ENCODE measurements around the gene GCSH. TPM values are rescaled to one million over a fixed set of nuclear protein-coding genes. Genes with fewer than 3 reads are reported as not detected.

The GCSH gene
- total RNA-seq, 1 donor from 2014 or later, result 17.6 TPM

DNA sequence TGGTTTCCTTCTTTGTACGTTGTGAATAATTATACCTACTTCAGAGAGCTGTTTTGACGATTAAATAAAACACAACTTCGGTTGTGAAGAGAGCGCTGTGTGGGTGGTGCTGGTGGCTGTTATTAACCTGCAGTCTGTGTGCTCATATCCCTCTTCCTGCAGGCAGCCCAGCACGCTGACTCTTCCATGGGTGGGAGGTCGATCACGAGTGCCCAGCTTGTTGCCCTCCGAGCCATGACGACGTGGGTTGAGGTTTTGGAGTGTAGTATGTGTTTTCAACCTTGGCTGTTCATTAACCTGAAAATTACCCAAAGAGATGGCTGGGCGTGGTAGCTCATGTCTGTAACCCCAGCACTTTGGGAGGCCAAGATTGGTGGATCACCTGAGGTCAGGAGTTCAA is 11.3 kb upstream of the GCSH start:
- no peaks in the 10 kb centered on the region for H3K27me3 ChIP-seq (ENCODE audit: control insufficient read depth, insufficient read depth, low read length)
- FAIRE-seq (no peak), DNase-seq (ENCODE audit: low read depth) (no peak)
- TF ChIP-seq, protein P1, sequence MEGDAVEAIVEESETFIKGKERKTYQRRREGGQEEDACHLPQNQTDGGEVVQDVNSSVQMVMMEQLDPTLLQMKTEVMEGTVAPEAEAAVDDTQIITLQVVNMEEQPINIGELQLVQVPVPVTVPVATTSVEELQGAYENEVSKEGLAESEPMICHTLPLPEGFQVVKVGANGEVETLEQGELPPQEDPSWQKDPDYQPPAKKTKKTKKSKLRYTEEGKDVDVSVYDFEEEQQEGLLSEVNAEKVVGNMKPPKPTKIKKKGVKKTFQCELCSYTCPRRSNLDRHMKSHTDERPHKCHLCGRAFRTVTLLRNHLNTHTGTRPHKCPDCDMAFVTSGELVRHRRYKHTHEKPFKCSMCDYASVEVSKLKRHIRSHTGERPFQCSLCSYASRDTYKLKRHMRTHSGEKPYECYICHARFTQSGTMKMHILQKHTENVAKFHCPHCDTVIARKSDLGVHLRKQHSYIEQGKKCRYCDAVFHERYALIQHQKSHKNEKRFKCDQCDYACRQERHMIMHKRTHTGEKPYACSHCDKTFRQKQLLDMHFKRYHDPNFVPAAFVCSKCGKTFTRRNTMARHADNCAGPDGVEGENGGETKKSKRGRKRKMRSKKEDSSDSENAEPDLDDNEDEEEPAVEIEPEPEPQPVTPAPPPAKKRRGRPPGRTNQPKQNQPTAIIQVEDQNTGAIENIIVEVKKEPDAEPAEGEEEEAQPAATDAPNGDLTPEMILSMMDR (IDR thresholded peaks at IDR 0.05; ENCODE audit: insufficient read depth, low read length, severe bottlenecking), result no peak
- no peak overlapping the region for H3K4me3 ChIP-seq (ENCODE audit: low read depth, low read length)
- no peaks in the 10 kb centered on the region for H3K36me3 ChIP-seq (ENCODE audit: control insufficient read depth, insufficient read depth, low read length)

DNA sequence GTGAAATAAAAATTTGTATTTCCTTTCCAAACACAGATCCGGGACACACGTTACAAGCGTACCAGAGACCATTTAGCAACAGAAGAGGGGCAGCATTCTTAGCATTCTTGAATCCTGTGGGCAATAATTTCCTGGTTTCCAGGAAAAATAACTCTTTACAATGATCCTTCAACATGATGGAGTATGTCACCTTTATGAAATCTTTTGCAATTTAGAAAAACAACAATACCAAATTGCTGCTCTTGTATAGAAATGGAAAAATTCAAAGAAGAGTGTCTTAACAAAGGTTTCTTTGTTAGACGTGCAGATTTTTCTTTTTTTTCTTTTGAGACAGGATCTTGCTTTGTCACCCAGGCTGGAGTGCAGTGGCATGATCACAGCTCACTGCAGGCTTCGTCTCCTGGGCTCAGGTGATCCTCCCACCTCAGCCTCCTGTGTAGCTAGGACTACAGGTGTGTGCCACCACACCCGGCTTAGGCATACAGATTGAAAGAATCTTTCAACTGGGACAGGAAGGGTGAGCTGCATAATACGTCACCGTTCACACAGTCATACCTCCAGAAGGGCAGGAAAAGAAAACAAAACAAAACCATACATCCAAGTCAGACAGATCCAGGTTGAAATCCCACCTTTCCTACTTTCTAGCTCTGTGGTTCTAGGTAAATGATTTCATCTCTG is 10.8 kb upstream of the GCSH start:
- DNase-seq (ENCODE audit: low read depth) (peak; percentile 25), FAIRE-seq (no peak)
- Histone ChIP-seq H3K27me3 (ENCODE audit: control insufficient read depth, insufficient read depth, low read length) (no peaks in the 10 kb centered on the region), H3K36me3 (ENCODE audit: control insufficient read depth, insufficient read depth, low read length) (no peaks in the 10 kb centered on the region), H3K4me3 (ENCODE audit: low read depth, low read length) (no peak overlapping the region)
- TF ChIP-seq, protein P1 (IDR thresholded peaks at IDR 0.05; ENCODE audit: insufficient read depth, low read length, severe bottlenecking), result no peak

DNA sequence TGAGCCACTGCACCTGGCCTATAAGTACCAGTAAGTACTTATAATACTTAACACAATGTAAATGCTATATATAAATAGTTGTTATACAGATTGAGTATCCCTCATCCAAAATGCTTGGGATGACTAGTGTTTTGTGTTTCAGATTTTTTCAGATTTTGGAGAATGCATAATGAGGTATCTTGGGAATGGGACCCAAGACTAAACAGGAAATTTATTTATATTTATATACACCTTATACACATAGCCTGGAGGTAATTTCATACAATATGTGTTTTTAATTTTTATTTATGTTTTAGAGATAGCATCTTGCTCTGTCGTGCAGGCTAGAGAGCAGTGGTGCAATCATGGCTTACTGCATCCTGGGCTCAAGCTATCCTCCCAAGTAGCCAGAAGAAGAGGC is 9.8 kb upstream of the GCSH start:
- DNase-seq (ENCODE audit: low read depth) (no peak), FAIRE-seq (no peak)
- TF ChIP-seq, protein P1 (IDR thresholded peaks at IDR 0.05; ENCODE audit: insufficient read depth, low read length, severe bottlenecking), result no peak
- no peaks in the 10 kb centered on the region for H3K27me3 ChIP-seq (ENCODE audit: control insufficient read depth, insufficient read depth, low read length)
- H3K4me3 ChIP-seq (ENCODE audit: low read depth, low read length), result no peak overlapping the region
- no peaks in the 10 kb centered on the region for H3K36me3 ChIP-seq (ENCODE audit: control insufficient read depth, insufficient read depth, low read length)

DNA sequence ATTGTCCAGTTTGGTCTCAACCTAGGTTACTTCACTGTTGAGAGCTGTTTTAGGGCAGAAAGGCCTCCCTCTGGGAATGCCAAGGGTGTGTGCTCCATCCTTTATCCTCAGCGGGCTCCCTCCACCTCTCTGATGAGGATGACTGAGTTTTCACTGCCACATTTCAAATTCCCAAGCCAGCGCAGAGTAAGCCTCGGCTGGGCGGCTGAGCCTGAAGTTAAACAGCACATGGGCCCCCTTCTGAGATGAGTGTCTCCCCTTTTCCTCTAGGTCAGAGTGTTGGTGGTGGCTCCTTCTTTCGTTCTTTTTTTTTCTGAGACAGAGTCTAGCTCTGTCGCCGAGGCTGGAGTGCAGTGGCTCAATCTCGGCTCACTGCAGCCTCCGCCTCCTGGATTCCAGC is 5.5 kb upstream of the GCSH start:
- Histone ChIP-seq H3K27me3 (ENCODE audit: control insufficient read depth, insufficient read depth, low read length) (no peaks in the 10 kb centered on the region), H3K4me3 (ENCODE audit: low read depth, low read length) (no peak overlapping the region), H3K36me3 (ENCODE audit: control insufficient read depth, insufficient read depth, low read length) (no peaks in the 10 kb centered on the region)
- DNase-seq (ENCODE audit: low read depth) (no peak), FAIRE-seq (no peak)
- TF ChIP-seq, protein P1 (IDR thresholded peaks at IDR 0.05; ENCODE audit: insufficient read depth, low read length, severe bottlenecking), result no peak

DNA sequence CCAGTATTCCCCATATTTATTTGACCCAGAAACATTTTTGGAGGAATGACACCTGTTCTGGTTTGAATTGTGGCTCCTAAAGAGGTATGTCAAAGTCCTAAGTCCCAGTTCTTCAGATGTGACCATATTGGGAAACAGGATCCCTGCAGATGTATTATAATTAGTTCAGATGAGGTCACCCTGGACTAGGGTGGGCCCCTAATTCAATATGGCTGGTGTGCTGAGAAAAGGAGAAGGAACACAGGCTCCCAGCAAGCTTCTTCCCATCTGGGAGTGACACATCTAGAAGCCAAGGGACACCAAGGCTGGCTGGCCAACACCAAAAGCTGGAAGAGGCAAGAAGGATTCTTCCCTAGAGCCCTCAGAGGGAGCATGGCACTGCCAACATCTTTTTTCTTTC is 3.8 kb upstream of the GCSH start:
- H3K27me3 ChIP-seq (ENCODE audit: control insufficient read depth, insufficient read depth, low read length), result no peaks in the 10 kb centered on the region
- H3K36me3 ChIP-seq (ENCODE audit: control insufficient read depth, insufficient read depth, low read length), result no peaks in the 10 kb centered on the region
- FAIRE-seq (no peak), DNase-seq (ENCODE audit: low read depth) (no peak)
- H3K4me3 ChIP-seq (ENCODE audit: low read depth, low read length), result no peak overlapping the region
- TF ChIP-seq, protein P1 (IDR thresholded peaks at IDR 0.05; ENCODE audit: insufficient read depth, low read length, severe bottlenecking), result no peak

DNA sequence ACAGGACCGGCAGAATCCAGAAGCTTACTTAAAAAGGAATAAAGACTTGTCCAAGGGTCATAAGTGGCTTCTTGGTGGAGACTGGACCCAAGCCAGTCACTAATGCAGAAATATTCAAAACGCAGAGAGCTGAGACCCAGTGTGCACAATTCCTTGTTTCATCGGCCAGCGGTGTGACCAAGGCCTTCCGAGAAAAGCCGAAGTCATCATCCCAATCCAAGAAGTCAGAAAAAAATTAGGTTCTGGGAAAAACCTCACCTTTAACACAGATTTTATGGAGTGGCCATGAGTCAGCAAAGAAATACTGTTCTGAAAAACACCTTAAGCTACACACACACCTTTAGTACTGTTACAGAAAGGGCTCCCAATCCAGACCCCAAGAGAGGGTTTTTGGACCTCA is 1.0 kb upstream of the GCSH start:
- FAIRE-seq (no peak), DNase-seq (ENCODE audit: low read depth) (no peak)
- Histone ChIP-seq H3K4me3 (ENCODE audit: low read depth, low read length) (no peak overlapping the region), H3K27me3 (ENCODE audit: control insufficient read depth, insufficient read depth, low read length) (no peaks in the 10 kb centered on the region), H3K36me3 (ENCODE audit: control insufficient read depth, insufficient read depth, low read length) (no peaks in the 10 kb centered on the region)
- TF ChIP-seq, protein P1 (IDR thresholded peaks at IDR 0.05; ENCODE audit: insufficient read depth, low read length, severe bottlenecking), result no peak

All from bronchial epithelial cell (primary cell).